GM18499 (cell line): ENCODE results near the gene ZNF276.
A peak's percentile ranks its signal among the peaks of the same experiment; 100 is the strongest.
"Not testable (repeated sequence)": the region's sequence is repeated elsewhere in the genome, so short reads cannot be mapped to it uniquely, and the experiment has no call there.

ENCODE experiments used
- ATAC-seq: cut with Tn5 transposase; IDR thresholded peaks from one replicate; pipeline ENCODE4 v1.9.1; 2021; ENCODE audit warnings: moderate number of reproducible peaks; ENCODE audit not compliant: insufficient read depth, unreplicated experiment

Gene ZNF276, protein sequence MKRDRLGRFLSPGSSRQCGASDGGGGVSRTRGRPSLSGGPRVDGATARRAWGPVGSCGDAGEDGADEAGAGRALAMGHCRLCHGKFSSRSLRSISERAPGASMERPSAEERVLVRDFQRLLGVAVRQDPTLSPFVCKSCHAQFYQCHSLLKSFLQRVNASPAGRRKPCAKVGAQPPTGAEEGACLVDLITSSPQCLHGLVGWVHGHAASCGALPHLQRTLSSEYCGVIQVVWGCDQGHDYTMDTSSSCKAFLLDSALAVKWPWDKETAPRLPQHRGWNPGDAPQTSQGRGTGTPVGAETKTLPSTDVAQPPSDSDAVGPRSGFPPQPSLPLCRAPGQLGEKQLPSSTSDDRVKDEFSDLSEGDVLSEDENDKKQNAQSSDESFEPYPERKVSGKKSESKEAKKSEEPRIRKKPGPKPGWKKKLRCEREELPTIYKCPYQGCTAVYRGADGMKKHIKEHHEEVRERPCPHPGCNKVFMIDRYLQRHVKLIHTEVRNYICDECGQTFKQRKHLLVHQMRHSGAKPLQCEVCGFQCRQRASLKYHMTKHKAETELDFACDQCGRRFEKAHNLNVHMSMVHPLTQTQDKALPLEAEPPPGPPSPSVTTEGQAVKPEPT

DNA sequence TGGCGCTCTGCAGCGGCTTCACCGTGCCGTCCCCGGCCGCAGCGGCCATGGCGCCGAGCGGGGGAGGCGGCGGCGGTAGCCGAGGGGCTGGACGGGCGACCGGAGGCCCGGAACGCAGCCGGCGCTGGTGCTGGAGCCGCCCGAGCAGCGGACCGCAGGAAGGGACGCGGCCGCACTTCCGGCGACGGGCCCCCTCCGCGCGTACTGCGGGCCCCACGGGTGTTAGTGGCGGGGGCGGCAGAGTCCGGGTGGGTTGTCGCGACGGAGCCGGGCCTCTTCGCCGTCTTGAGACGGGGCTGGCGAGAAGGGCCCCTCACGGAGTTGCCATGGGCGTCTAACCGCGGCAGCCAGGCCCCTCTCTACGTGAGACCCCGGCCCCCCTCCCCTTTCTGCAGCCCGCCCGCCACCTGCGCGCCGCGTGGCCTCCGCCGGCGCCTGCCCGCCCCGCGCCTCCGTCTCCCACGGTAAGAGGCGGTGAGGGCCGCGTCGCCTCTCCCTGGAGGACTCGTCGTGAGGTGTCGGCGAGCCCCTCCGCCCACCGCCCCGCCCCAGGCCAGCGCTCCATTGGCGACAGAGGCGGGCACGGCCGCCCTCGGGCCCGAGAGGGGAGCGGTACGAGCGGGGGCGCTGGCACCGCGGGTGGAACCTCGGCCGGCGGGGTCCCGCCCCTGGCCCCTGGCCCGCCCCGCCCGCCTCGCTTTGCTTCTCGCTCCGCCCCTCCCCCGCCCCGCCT, at the start of gene ZNF276, which contains the start of gene VPS9D1:
ZNF276 (plus strand) TSS at position 725 of the 733 bp plus-strand sequence. CDS start 104 bp downstream, outside the sequence.
VPS9D1 (minus strand) TSS at position 86 of the 733 bp plus-strand sequence; CDS start at position 49, 37 bp downstream.
- ATAC-seq = no peak

DNA sequence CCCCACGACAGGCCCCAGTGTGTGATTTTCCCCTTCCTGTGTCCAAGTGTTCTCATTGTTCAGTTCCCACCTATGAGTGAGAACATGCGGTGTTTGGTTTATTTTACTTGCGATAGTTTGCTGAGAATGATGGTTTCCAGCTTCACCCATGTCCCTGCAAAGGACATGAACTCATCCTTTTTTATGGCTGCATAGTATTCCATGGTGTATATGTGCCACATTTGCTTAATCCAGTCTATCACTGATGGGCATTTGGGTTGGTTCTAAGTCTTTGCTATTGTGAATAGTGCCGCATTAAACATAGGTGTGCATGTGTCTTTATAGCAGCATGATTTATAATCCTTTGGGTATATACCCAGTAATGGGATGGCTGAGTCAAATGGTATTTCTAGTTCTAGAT, 49.8 kb upstream of the ZNF276 start:
- not testable (repeated sequence) for ATAC-seq

DNA sequence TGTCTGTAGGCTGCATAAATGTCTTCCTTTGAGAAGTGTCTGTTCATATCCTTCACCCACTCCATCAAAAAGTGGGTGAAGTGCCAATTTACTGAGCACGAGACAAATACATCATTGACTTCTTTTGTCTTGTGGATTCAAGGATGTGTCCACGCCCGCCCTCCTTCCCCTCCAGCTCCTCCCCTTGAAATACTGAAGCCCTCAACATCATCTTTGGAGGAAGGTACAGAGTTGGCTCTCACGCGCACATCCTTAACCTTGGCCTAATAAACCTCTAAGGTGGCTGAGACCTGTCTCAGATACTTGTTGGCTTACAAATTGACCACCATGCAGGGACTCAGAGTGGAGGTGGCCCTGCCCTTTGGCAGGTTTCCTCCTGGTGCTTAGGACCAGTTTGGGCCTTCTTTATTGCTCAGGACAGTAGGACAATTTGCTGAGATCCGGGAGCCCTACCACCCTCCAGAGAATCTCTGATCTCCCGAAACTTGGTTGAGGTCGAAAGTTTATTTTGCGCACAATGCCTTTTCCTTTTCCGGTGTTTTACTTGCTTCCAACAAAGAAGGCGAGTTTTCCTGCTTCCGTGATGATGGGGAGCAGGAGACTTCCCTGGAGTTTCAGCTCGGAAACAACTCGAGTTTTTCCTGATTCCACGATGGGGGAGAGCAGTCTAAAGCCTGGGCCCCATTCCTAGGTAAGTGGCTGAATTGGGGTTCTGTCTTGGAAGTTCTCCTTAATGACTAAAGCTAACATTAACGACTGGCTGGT, 49.0 kb upstream of the ZNF276 start:
- ATAC-seq = no peak

DNA sequence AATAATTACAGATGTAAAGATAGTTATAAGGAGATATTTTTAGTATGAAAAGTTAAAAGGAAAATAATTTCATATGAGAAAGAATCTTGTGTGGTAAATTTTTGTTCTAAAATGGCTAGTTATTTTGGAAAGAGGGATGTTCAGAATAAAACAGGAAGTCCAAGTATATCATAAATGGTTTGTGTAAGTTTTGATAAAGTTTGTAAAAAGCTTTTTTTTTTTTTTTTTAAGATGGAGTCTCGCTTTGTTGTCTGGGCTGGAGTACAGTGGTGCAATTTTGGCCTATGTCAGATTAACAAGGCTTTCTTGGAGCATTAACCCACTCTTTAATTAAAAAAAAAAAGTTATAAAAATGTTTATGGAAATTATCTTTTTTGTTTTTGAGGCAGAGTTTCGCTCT, 43.1 kb upstream of the ZNF276 start:
- no peak for ATAC-seq

DNA sequence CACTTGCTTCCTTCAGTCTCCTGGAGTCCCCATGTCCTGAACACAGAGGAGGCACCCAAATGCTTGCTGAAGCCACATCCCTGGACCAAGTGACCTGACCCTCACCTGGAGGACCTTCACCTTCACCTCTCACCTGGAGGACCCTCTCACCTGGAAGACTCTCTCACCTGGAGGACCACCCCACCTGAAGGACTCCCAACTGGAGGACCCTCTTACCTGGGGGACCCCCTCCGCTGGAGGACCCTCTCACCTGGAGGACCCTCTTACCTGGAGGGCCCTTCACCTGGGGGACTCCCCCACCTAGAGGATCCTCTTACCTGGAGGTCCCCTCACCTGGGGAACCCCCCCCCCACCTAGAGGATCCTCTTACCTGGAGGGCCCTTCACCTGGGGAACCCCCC, 35.4 kb upstream of the ZNF276 start:
- no peak for ATAC-seq

DNA sequence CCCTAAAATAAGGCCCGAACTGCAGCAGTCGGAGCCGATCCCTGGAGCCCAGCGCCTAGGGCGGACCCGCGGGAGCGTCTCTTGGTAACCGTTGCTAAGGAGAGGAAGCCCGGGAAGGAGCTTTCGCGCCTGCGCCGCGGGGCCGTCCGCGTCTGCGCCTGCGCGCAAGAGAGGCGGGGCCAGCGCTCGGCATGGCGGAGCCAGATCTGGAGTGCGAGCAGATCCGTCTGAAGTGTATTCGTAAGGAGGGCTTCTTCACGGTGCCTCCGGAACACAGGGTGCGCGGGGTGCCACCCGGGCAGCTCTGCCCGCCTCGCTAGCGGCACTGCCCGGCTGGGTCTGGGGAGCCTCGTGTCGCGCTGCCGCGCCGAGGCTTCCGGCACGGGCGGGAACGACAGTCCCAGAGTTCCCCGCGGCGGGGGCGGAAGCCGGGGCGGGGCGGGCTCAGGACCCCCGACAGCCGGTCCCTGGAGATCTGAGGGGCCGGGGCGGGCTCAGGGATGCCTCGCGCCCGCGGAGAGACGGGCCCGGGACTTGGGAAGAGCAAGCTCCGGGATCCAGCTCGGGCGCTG, 34.7 kb upstream of the ZNF276 start, which contains the start of gene CDK10:
CDK10 (plus strand) TSS at position 170 of the 572 bp plus-strand sequence; CDS start at position 192, 22 bp downstream.
- ATAC-seq = peak; percentile 47

DNA sequence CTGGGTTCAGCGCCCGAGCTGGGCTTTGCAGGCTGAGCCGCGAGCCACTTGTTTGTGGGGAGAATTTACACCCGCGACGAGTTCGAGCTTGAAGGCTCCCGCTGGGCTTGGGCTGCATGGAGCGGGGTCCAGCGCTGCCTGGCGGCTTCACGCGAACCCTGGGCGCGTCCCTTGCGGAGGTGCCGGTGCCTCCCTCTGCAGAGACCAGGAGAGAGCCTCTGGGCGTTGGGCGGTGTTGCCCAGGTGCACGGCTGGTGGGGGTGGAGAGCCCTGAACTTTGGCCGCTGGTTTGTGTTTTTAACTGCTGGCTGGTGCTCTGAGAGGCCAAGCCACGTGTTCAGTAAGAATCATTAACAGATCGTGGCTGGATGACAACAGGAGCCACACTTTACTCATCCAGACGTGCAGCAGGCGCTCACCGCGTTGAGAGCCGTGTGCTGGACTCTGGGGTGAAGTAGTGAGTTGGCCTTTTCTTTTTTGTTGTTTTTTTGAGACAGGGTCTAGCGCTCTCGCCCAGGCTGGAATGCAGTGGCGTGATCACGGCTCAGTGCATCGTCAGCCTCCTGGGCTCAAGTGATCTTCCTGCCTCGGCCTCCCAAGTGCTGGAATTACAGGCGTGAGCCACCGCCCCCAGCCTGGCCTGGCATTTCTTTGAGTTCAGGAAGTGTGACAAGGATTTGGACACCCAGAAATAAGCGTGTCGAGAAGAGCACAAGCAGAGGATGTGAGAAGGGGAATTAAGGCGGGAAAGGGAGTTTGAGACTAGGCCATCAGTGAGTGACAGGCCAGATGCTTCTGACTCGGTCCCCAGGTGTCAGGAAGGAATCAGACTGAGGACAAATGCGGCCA, 34.0 kb upstream of the ZNF276 start:
- peak; percentile 11 for ATAC-seq

DNA sequence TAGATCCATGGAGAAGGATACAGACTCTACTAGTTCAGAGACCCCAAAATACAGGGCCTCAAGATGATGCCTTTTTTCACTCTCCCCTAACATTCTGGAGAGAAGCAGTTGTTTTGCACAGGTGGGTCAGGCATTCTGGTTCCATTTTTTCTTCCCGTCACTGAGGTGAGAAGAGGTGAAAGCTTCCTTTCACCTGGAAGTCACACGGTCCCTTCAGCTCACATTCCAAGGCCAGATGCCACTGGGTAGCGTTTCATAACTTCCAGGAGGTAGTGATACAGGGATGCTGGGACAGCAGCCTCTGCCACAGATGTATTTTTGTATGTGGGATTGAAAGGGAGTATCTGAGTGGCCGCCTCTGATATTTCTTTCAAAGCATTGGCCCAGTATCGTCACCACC, 32.9 kb upstream of the ZNF276 start:
- no peak for ATAC-seq

DNA sequence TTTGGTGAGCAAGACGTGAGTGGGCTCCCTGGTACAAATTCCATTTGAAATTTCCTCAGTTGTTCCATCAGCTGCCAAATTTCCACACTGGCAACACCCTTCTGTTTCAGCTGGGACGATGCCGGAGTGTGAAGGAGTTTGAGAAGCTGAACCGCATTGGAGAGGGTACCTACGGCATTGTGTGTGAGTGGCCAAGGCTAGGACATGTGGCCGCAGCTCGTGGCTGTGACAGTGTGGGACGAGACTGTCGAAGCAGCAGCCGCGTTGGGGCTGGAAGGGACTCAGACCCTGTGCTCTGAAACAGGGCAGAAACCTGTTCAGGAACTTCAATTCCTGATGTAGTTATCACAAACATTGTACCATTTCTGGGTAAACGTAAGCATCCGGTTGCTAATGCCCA, 32.2 kb upstream of the ZNF276 start:
- no peak for ATAC-seq

DNA sequence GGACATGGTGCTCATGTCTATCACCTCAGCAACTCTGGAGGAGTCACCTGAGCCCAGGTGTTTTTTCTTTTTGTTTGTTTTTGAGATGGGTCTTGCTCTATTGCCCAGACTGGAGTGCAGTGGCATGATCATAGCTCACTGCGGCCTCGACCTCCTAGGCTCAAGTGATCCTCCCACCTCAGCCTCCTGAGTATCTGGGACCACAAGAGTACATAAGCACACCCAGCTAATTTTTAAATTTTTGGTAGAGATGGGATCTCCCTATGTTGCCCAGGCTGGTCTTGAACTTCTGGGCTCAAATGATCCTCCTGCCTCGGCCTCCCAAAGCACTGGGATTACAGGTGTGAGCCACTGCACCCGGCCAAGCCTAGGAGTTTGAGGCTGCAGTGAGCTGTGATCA, 31.7 kb upstream of the ZNF276 start:
- ATAC-seq = not testable (repeated sequence)

DNA sequence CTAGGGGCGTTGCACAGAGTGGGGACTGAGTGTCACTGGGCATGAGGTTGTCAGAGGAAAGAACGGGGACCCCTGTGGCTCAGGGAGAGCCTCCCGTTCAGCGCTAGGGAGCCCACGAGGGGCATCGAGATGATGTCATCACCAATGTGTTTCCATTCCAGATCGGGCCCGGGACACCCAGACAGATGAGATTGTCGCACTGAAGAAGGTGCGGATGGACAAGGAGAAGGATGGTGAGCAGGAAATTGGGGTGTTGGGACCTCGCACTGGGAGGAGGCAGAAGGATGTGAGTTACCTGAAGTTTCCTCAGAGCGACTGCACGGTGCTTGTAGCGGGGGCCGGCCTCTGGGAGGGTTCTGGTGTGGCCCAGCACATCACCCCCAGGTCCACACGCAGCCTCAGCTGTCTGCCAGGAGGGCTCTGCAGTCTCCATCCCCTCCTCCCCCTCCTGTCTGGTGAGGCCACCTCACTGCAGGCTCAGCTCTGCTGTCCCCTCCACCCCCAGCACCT, 30.9 kb upstream of the ZNF276 start:
- ATAC-seq = no peak

DNA sequence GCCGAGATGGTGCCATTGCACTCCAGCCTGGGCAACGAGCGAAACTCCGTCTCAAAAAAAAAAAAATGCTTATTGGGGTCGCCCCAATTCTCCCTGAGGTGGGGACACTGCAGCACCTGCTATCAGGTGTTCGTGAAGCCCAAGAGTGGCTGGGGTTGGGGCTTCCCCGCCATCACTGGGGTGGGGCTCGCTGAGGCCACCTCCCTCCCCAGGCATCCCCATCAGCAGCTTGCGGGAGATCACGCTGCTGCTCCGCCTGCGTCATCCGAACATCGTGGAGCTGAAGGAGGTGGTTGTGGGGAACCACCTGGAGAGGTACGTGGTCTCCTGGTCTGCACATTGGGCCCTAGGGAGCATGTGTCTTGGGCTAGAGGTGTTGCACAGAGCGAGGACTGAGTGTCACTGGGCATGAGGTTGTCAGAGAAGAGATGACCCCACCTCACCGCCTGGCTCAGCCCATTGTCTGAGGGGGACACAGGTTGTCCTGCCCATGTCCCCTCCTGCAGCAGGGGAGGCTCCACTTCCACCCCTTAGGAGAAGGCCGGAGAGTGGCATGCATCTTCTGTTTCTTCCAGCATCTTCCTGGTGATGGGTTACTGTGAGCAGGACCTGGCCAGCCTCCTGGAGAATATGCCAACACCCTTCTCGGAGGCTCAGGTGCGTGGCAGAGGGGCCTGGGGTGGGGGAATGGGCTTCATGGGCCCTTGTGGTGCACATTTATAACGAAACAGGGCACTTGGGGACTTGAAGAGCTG, 29.9 kb upstream of the ZNF276 start:
- ATAC-seq = no peak

DNA sequence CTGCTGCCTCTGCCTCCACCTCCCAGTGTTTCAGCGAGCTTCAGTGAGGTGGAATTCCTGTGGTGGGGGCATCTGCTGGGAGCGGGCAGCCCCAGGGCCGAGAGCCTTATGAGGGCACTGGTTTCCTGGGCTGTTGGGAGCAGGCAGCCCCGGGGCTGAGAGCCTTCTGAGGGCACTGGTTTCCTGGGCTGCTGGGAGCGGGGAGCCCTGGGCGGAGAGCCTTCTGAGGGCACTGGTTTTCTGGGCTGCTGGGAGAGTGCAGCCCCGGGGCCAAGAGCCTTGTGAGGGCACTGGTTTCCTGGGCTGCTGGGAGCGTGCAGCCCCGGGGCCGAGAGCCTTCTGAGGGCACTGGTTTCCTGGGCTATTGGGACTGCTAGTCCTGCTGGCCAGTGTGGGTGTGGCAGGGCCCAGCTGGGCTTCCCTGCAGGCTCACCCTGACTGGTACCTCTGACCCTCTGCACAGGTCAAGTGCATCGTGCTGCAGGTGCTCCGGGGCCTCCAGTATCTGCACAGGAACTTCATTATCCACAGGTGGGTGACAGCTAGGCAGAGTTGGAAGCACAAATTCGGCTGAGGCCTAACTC, 29.3 kb upstream of the ZNF276 start:
- ATAC-seq = no peak

DNA sequence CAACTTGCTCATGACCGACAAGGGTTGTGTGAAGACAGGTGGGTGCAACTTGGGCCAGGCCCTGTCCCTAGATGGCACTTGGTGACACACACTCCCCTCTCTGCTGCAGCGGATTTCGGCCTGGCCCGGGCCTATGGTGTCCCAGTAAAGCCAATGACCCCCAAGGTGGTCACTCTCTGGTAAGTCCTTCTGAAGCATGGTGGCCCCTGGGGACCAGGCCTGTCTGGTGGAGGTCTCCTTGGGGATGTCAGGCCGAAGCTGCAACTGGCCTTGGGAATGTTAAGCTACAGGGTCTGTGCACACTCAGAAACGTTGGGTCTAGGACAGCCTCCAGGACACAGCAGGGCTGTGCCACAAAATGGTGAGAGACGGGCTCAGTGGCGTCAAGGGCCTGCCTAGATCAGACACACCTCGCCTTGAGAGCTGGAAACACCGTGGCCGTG, 28.0 kb upstream of the ZNF276 start:
- ATAC-seq = no peak

DNA sequence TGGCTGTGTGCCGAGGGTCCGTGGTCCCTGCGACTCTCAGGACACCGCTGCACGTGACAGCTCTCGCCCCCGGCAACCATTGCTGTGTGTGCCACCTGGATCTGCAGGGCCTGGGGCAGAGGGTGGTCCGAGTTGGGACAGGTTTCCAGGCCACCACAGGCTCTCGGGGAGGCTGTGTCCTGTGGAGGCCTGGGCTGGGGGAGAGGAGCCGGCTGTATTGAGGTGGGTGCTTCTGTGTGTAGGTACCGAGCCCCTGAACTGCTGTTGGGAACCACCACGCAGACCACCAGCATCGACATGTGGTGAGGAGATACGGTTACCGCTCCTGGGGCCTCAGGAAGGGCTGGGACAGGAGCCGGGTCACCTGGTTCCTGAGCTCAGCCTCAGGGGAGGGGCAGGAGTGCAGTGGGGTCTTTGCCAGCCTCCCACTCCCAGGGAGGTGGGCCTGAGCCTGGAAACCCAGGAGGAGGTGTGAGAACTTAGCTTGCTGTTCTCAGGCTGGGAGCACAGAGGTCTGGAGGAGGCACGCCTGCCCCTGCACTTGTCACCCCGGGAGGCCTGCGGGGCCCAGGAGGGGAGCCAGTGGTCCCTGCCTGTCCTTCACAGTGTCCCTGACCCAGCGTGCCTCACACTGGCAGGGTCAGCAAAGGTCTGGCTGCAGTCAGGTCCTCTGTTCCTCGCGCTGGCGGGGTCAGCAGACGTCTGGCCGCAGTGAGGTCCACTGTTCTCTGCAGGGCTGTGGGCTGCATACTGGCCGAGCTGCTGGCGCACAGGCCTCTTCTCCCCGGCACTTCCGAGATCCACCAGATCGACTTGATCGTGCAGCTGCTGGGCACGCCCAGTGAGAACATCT, 27.2 kb upstream of the ZNF276 start:
- ATAC-seq = no peak

DNA sequence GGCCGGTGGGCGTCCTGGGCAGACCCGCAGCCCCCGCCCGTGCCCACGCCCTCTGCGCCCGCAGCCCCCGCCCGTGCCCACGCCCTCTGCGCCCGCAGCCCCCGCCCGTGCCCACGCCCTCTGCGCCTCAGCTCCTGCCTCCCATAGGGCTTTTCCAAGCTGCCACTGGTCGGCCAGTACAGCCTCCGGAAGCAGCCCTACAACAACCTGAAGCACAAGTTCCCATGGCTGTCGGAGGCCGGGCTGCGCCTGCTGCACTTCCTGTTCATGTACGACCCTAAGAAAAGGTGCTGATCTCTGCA, 26.6 kb upstream of the ZNF276 start:
- ATAC-seq = not testable (repeated sequence)
